ENCODE data around the gene CATSPERD. TPM values are rescaled to one million over a fixed set of nuclear protein-coding genes. Genes with fewer than 3 reads are reported as not detected.

Gene CATSPERD
- total and polyA plus RNA-seq, 2 of the 4 experiments (the other 2 are of a cell fraction) = not detected

- Histone ChIP-seq H4K5ac (ENCODE audit: low read depth, low read length) (no peak overlapping the region), H2AK9ac (replicated peaks; ENCODE audit: low read depth, low read length, poor library complexity) (no peak overlapping the region), H3K4me2 (ENCODE audit: low read depth, low read length) (no peak overlapping the region), H3K18ac (ENCODE audit: low read depth, low read length) (no peak overlapping the region), H2BK120ac (ENCODE audit: low read depth, low read length) (no peak overlapping the region), H4K8ac (ENCODE audit: low read depth in 2 of 2, low read length in 2 of 2) (no peak overlapping the region), H3K56ac (ENCODE audit: extremely low read depth, insufficient read depth, low read length) (no peak overlapping the region), H3K79me1 (ENCODE audit: low read depth in 1 of 2, low read length in 2 of 2) (no peaks in the 10 kb centered on the region), H2BK20ac (ENCODE audit: low read depth, low read length) (no peak overlapping the region), H3K9me3 (ENCODE audit: control insufficient read depth, insufficient read depth, low read length) (no peaks in the 10 kb centered on the region), H3K36me3 (ENCODE audit: control insufficient read depth, insufficient read depth, low read length) (no peaks in the 10 kb centered on the region), H3K9ac (ENCODE audit: low read depth, low read length) (no peak overlapping the region), H3K4me1 (ENCODE audit: control insufficient read depth, insufficient read depth, low read length) (no peaks in the 10 kb centered on the region), H3K27ac (ENCODE audit: insufficient read depth, low read length) (no peak overlapping the region), H3K27me3 (ENCODE audit: control insufficient read depth, insufficient read depth, low read length) (peaks cover 17% of the 10 kb centered on the region), H3K23ac (ENCODE audit: low read depth, low read length) (no peak overlapping the region), H3K4ac (ENCODE audit: low read depth, low read length) (no peak overlapping the region), H2AFZ (replicated peaks; ENCODE audit: low read length, poor library complexity) (no peak overlapping the region), H4K20me1 (ENCODE audit: insufficient read depth, low read length) (no peaks in the 10 kb centered on the region), H3K4me3 (ENCODE audit: insufficient read depth, low read depth, low read length) (no peak overlapping the region), H2BK5ac (ENCODE audit: low read depth, low read length, poor library complexity, severe bottlenecking) (no peak overlapping the region), H3K9me1 (ENCODE audit: insufficient read depth, low read length) (no peaks in the 10 kb centered on the region), H2AK5ac (ENCODE audit: low read depth, low read length) (no peak overlapping the region), H2BK15ac (ENCODE audit: low read depth, low read length) (no peak overlapping the region), H4K91ac (ENCODE audit: insufficient read depth, low read depth, low read length) (no peak overlapping the region), H3K14ac (replicated peaks; ENCODE audit: low read depth, low read length) (no peak overlapping the region)
- intact Hi-C loops (cut with micrococcal nuclease) = no loop called here
- BruUV-seq (replicated peaks) = no TSS peak
- in situ Hi-C loops (cut with MboI; ENCODE audit: low sequenced_read_pairs) = no loop called here
- no peak for DNase-seq
- ATAC-seq (ENCODE audit: low read depth) = no peak
- dilution Hi-C loops (cut with HindIII; ENCODE audit: low sequenced_read_pairs, unreplicated experiment) = no loop called here
- ChIA-PET POLR2A (ENCODE audit: unreplicated experiment) (no interaction called here), CTCF (no interaction called here)
- WGBS, 2 experiments (ENCODE audit: extremely low coverage in 2 of 2, insufficient read length in 1 of 2) = 84% methylated on average over 4 of the region's 4 CpGs; no CpG with 5 or more reads in 1 of the 2 experiments
- TF ChIP-seq CTCF (conservative IDR thresholded peaks at IDR 0.05; ENCODE audit: low read depth, low read length) (no peak), BHLHE40 (IDR thresholded peaks at IDR 0.05; ENCODE audit: low read depth, low read length) (no peak), MAZ (IDR thresholded peaks at IDR 0.05; ENCODE audit: borderline replicate concordance, low read depth, low read length) (no peak), POLR2A (IDR thresholded peaks at IDR 0.05; ENCODE audit: low read depth, low read length) (no peak), RAD21 (IDR thresholded peaks at IDR 0.05; ENCODE audit: low read length) (no peak), MXI1 (IDR thresholded peaks at IDR 0.05; ENCODE audit: borderline replicate concordance, low read depth, low read length) (no peak), NFE2L2 (IDR thresholded peaks at IDR 0.05; ENCODE audit: low read depth, low read length) (no peak), USF2 (IDR thresholded peaks at IDR 0.05; ENCODE audit: low read depth, low read length) (no peak), RFX5 (IDR thresholded peaks at IDR 0.05; ENCODE audit: low read depth, low read length) (no peak), ELK1 (IDR thresholded peaks at IDR 0.05; ENCODE audit: borderline replicate concordance, low read depth, low read length) (no peak)
These were observed 90.7 kb downstream of the CATSPERD start for GRCh38 chr19:5811117-5811516.
